Lung (tissue), 12 donors: ENCODE results near the gene CHPT1. TPM values are rescaled to one million over a fixed set of nuclear protein-coding genes. Genes with fewer than 3 reads are reported as not detected.
A peak's percentile ranks its signal among the peaks of the same experiment; 100 is the strongest.

ENCODE experiments used
- ATAC-seq: fragments of 200-7000 bp; cut with Tn5 transposase; one replicate; pipeline ENCODE4 v1.9.1; 2020; ENCODE audit warnings: moderate number of reproducible peaks; ENCODE audit not compliant: insufficient read depth, low FRiP score
- DNase-seq, 3 donors: peaks; one replicate each; pipeline ENCODE4 v3.0.0-alpha.2; 2013 to 2017
- H3K27ac ChIP-seq, 2 donors: one replicate each; pipeline ENCODE4 v1.5.1; 2013; ENCODE audit warnings: mild to moderate bottlenecking in 2 of 2, moderate library complexity in 2 of 2, control low read depth in 1 of 2, inconsistent platforms in 1 of 2, low read depth in 1 of 2, low read length in 1 of 2
- H3K27me3 ChIP-seq, 3 donors: one replicate each; pipeline ENCODE4 v1.5.1; 2013; ENCODE audit warnings: low read length in 2 of 3; ENCODE audit not compliant: control insufficient read depth in 3 of 3, insufficient read depth in 3 of 3
- H3K36me3 ChIP-seq, 4 donors: one replicate each; pipeline ENCODE4 v1.5.1; 2013; ENCODE audit warnings: low read length in 4 of 4, mild to moderate bottlenecking in 1 of 4, moderate library complexity in 1 of 4; ENCODE audit not compliant: control insufficient read depth in 4 of 4, insufficient read depth in 4 of 4
- H3K4me1 ChIP-seq, 5 donors: one replicate each; pipeline ENCODE4 v1.5.1; 2013; ENCODE audit warnings: low read length in 5 of 5, mild to moderate bottlenecking in 2 of 5, moderate library complexity in 1 of 5; ENCODE audit not compliant: control insufficient read depth in 5 of 5, insufficient read depth in 5 of 5
- H3K4me3 ChIP-seq: one replicate; pipeline ENCODE4 v1.5.1; 2013; ENCODE audit warnings: mild to moderate bottlenecking, control low read depth, moderate library complexity
- H3K9ac ChIP-seq, 2 donors: one replicate each; pipeline ENCODE4 v1.5.1; 2013; ENCODE audit warnings: low read length in 2 of 2, control low read depth in 1 of 2; ENCODE audit not compliant: insufficient read depth in 1 of 2
- H3K9me3 ChIP-seq, 4 donors: one replicate each; pipeline ENCODE4 v1.5.1; 2013; ENCODE audit warnings: low read length in 3 of 4, mild to moderate bottlenecking in 1 of 4, moderate library complexity in 1 of 4; ENCODE audit not compliant: control insufficient read depth in 4 of 4, insufficient read depth in 3 of 4
- WGBS, 2 donors: extraction: QIAGEN DNeasy Blood & Tissue Kit; methylation state at CpG; one replicate each; pipeline ENCODE4 v1.1.7; 2013; 5-methylcytosine and 5-hydroxymethylcytosine counted together
- polyA plus RNA-seq, 2 donors: library from polyadenylated mRNA; stranded (reverse); fragments of 200-250 nt; gene quantifications; one replicate each; pipeline ENCODE4 v1.2.1, GENCODE V29; 2013
- total RNA-seq, 2 donors: library from RNA; depleted of rRNA in 1 of 2; stranded (reverse); fragments of >200 nt in 1 of 2; gene quantifications; one replicate each; pipeline ENCODE4 v1.2.1, GENCODE V29; 2014 to 2021
- TF ChIP-seq, protein P1 (sequence below): IDR thresholded peaks from 2 replicates; pipeline ENCODE4 v1.5.1; 2012; ENCODE audit warnings: mild to moderate bottlenecking; ENCODE audit errors: control extremely low read depth, extremely low read depth
- donor health status: control.
- donor health status: control.
- donor health status: Bipolar disorder and iron deficiency.
- donor health status: healthy.
- donor health status: DM: yes; HTN: yes; CAD: no.

CHPT1 gene
- total and polyA plus RNA-seq, 4 donors, result 25.1 to 60.9 (median 41.2) TPM

DNA sequence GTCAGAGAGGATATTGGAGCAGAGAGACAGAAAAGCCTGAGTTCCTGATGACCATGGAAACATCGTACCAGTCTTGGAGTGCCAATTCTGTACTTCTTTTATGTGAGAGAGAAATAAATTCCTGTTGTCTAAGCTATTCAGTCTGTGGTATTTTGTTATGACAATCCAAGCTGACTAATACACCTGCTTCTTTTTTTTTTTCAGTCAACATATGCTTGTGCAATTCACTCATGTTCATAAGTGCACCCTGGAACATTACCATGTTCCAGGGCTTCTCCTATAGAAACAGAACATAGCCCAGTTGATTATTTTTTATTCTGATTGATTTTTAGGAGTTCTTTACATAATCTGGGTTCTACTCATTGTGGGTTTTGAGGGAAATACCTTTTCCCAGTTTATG lies 1.7 kb upstream of the CHPT1 start:
- TF ChIP-seq, protein P1, sequence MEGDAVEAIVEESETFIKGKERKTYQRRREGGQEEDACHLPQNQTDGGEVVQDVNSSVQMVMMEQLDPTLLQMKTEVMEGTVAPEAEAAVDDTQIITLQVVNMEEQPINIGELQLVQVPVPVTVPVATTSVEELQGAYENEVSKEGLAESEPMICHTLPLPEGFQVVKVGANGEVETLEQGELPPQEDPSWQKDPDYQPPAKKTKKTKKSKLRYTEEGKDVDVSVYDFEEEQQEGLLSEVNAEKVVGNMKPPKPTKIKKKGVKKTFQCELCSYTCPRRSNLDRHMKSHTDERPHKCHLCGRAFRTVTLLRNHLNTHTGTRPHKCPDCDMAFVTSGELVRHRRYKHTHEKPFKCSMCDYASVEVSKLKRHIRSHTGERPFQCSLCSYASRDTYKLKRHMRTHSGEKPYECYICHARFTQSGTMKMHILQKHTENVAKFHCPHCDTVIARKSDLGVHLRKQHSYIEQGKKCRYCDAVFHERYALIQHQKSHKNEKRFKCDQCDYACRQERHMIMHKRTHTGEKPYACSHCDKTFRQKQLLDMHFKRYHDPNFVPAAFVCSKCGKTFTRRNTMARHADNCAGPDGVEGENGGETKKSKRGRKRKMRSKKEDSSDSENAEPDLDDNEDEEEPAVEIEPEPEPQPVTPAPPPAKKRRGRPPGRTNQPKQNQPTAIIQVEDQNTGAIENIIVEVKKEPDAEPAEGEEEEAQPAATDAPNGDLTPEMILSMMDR, result no peak
- 73 to 94% methylated on average over 1 of the region's 1 CpG for WGBS, 2 donors
- Histone ChIP-seq H3K4me3 (no peak overlapping the region), H3K27me3 (peaks cover 0 to 2% (median 0%) of the 10 kb centered on the region in 3 donors), H3K9me3 (no peaks in the 10 kb centered on the region), H3K9ac (no peak overlapping the region), H3K4me1 (peaks cover 5 to 27% (median 6%) of the 10 kb centered on the region in 5 donors), H3K27ac (peak overlapping the region in 1 of 2 donors; percentile 84), H3K36me3 (no peaks in the 10 kb centered on the region)
- ATAC-seq (no peak), DNase-seq (no peak)

DNA sequence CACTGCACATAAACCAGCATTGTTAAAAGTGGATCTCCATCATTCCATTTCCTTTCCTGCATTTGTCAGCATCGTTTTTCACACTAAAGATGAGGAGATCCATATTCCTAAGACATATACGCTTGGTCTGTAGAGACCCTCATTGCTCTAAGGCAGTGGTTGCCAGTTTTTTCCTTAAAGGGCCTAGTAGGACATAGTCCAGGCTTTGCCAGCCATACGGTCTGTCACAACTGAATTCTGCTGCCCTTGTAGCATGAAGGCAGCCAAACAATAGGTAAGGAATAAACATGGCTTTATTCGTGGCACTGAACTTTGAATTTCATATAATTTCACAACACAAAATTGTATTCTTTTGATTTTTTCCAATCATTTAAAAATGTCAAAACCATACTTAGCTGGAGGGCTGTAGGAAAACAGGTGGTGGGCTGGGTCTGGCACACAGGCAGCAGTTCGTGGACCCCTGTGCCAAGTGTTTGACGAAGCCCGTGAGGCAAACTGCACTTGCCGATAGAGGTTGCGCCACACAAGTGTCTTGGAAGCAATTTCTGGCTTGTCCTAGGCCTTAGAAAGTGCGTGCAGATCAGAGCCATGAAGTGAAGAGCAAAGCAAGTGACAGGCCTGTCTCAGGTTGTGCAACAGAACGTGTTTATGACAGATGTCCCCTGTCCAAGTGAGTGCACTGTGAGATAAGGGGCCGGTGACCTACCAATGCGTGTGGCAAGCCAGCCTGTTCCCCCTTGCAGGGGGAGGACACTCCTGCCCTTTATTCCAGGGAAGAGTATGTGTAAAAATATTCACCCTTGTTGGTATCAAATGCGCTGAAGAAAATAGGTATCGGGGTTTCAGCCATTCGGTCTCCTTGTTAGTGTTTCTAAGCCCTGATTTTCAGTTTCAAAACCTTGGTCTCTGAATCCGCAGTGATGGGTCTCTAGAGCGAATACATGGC lies 916 bp upstream of the CHPT1 start:
- no peaks in the 10 kb centered on the region for H3K36me3 ChIP-seq
- peaks cover 0 to 2% (median 0%) of the 10 kb centered on the region in 3 donors for H3K27me3 ChIP-seq
- H3K4me3 ChIP-seq, result peak overlapping the region; percentile 69
- peaks cover 5 to 28% (median 6%) of the 10 kb centered on the region in 5 donors for H3K4me1 ChIP-seq
- DNase-seq, result peak; percentile 35 to 66 (median 53)
- H3K27ac ChIP-seq, result peak overlapping the region; percentile 91 to 92
- no peak for ATAC-seq
- H3K9ac ChIP-seq, result peak overlapping the region in 1 of 2 donors; percentile 42
- 26 to 31% methylated on average over 18 of the region's 18 CpGs for WGBS, 2 donors
- TF ChIP-seq, protein P1, result no peak
- no peaks in the 10 kb centered on the region for H3K9me3 ChIP-seq

GRCh38 chr12:101697930-101698799 lies 725 bp downstream of the CHPT1 start:
- H3K9ac ChIP-seq, result peak overlapping the region; percentile 23 to 39
- peak overlapping the region; percentile 97 to 100 for H3K27ac ChIP-seq
- no peak for ATAC-seq
- peak overlapping the region; percentile 99 for H3K4me3 ChIP-seq
- H3K4me1 ChIP-seq, result peaks cover 5 to 28% (median 12%) of the 10 kb centered on the region in 5 donors
- 0% methylated on average over 56 to 67 of the region's 67 CpGs for WGBS, 2 donors
- H3K9me3 ChIP-seq, result no peaks in the 10 kb centered on the region
- TF ChIP-seq, protein P1, result no peak
- DNase-seq, result peak; percentile 52 to 62 (median 53)
- H3K27me3 ChIP-seq, result peaks cover 0 to 2% (median 0%) of the 10 kb centered on the region in 3 donors
- H3K36me3 ChIP-seq, result no peaks in the 10 kb centered on the region
